DMS79 treated with DMSO at 0.1 percent for 48 hours (cell line): Measurements from ENCODE around the gene ZNHIT1.
"Not testable (repeated sequence)": the region's sequence is repeated elsewhere in the genome, so short reads cannot be mapped to it uniquely, and the experiment has no call there.

Source experiments
- DNase-seq: peaks from one replicate; lab custom pipeline; 2025; lab: John Stamatoyannopoulos, UW

Gene ZNHIT1

GRCh38 chr7:101241443-101242349, 23.7 kb downstream of the ZNHIT1 start:
- no peak for DNase-seq

DNA sequence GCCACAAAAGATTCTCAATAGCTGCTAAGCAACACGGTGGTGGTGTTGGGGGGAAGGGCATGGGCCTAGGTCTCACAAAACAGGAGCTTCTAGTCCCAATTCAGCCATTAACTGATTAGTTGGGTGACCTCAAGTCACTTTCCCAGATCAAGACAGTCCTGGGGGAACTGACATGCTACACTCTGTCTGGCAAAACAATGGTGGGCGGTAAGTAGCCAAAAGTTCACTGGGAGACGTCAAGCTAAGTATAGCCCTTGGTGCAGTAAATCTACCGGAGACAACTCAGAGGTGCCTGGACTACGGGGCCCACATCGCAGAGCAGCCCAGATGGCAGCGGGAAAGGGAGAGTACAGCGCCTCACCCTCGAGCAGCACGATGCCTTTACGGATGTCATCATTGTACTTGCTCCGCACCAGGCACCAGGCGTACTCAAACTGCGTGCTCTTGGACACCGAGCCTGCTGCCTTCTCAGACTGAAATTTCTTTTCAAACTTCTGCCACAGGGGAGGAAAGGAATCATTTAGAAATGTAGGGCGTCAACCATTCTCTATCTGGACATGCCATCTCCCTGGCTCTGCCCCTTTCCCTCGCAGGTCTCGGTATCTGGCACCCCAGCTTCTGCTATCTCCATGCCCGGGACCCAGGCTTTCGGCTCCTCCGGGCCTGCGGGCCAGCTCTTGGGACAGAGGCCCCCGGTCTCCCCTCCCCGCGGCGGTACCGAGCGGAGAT, 25.8 kb downstream of the ZNHIT1 start:
- no peak for DNase-seq

DNA sequence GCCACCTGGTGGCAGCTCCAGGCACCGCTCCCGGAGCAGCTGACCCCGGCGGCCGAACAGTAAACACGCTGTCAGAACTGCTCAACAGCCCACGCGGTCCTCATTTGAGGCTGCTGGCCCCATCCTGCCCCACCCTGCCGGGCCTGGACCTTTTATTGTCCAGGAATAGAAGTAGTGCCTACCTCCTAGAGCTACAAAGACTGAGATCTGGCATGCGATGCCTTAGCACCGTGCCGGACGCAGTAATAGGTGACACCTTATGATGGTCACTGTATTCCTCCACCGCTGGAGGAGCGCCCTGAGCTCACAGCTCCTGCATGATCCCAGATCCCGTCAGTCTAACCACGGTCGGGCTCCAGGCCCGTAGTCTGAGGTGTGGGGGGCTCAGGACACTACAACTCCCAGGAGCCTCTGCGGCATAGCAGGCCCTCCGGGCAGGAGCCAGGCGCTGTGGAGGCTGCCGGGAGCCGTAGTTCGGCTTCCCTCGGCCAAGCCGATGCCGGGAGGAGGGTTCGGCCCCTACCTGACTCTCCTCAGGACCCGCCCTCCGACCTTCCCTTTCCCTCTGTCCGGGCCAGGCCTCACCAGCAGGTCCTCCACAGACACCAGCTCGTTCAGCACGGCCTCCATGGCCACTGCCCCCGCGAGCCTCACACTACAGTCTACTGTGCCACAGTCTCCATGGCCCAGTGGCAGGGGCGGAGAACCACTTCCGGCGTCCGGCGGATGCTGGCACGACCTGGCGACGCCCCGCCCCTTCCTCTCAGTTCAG, 26.6 kb downstream of the ZNHIT1 start, which contains the start of gene FIS1:
Gene FIS1 (minus strand): TSS at position 707 of the 772 bp plus-strand sequence. CDS start 77 bp downstream, at position 630.
- DNase-seq = peak; percentile 93

DNA sequence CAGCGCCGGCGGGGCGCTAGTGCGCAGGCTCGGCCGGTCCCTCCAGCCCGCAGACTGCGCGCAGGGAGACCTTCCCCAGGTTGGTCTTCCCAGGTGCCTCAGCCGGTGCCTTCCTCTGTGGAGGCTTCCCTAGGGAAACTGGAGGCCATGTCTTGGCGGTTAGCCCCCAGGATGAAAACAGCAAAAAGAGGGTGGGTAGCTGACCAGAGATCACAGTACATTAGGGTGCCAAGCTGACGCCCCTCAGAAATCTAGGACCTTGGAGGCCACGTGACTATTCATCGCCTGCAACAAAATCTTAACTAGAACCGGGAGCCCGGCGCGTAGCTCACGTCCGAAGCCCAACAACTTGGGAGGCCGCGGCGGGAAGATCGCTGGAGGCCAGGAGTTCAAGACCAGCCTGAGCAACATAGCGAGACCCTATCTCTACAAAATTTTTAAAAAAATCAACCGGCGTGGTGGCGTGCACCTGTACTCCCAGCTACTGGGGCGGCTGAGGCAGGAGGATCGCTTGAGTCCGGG, 27.2 kb downstream of the ZNHIT1 start:
- DNase-seq = no peak

DNA sequence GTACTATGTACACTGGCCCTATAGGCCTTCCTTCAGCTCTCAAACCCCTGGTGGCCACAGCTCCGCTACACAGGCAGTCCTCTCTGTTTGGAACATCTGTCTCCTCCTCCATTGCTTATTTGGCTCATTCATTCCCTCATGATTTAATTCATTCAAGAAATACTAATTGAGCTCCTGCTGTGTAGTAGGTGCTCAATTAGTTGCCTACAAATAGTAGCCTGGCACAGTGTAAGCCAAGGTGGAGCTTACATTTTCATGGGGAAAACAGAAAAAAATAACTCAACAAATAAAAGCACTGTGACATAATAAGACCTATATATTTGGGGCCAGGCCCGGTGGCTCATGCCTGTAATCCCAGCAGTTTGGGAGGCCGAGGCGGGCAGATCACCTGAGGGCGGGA, 30.3 kb downstream of the ZNHIT1 start:
- no peak for DNase-seq

GRCh38 chr7:101250324-101250723, 32.4 kb downstream of the ZNHIT1 start:
- no peak for DNase-seq

- DNase-seq = peak; percentile 93
These were observed 34.1 kb downstream of the ZNHIT1 start for GRCh38 chr7:101251871-101252659.

DNA sequence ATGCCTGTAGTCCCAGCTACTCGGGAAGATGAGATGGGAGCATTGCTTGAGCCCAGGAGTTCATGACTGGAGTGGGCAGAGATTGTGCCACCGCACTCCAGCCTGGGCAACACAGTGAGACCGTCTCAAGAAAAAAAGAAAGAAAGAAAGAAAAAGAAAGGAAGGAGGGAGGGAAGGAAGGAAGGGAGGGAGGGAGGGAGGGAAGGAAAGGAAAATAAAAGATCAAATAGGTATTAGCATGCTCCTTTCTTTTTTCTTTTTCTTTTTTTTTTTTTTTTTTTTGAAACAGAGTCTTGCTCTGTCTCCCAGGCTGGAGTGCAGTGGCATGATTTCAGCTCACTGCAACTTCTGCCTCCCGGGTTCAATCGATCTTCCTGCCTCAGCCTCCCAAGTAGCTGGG, 35.2 kb downstream of the ZNHIT1 start:
- not testable (repeated sequence) for DNase-seq

DNA sequence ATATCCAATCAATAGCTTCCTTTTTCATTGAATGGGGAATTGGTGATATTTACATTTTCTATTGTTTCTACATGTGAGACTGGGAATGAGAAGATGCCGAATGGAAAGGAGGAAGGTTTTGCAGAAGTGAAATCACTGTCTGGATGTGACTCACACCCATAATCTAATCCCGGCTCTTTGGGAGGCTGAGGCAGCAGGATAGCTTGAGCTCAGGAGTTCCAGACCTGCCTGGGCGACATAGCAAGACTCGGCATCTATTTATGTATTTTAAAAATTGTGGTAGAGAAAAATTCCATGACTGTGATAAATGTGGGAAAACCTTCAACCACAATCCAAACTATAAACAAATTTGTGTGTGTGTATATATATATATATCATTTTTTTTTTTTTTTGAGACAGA, 37.8 kb downstream of the ZNHIT1 start:
- DNase-seq = no peak

DNA sequence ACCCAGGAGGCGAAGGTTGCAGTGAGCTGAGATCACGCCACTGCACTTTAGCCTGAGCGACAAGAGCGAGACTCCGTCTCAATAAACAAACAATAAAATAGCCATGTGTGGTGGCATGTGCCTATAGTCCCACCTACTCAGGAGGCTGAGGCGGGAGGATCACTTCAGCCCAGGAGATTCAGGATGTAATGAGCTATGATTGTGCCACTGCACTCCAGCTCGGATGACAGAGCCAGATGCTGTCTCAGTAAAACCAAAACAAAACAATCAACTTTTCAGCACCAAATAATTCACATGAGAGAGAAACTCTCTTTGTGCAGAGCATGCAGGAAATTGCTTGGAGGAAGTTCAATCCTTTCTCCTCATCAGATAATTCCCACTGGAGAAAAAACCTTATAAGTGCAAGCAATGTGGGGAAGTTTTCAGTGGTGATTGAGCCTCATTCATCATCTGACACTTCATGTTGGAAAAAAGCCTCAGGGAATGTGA, 40.3 kb downstream of the ZNHIT1 start:
- DNase-seq = no peak

- not testable (repeated sequence) for DNase-seq
These were observed 46.2 kb downstream of the ZNHIT1 start for GRCh38 chr7:101264102-101264706.

GRCh38 chr7:101265622-101266516, 47.9 kb downstream of the ZNHIT1 start:
- DNase-seq = no peak

- no peak for DNase-seq
These were observed 51.7 kb downstream of the ZNHIT1 start for GRCh38 chr7:101269664-101270063.

- DNase-seq = no peak
These were observed 53.1 kb downstream of the ZNHIT1 start for GRCh38 chr7:101271021-101271420.

DNA sequence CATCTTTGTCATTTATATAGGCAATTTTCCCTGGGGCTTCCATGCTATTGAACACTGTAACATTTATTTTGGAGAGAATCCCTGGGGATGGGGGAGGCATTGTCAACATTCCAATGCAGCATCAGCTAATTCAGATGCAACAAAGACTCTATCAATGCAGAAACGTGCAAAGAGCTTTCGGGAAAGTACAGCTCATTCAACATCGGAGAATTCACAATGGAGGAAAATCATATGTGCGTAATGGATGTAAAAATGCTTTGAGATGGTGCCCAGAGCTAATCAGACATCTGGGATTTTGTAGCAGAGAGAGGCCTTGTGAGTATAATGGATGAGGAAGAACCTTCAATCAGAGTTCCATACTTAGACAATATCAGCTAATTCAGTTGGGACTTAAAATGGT, 55.2 kb downstream of the ZNHIT1 start:
- DNase-seq = no peak
